GM23338 (cell line): Measurements from ENCODE around the gene C14orf180. TPM values are rescaled to one million over a fixed set of nuclear protein-coding genes. Genes with fewer than 3 reads are reported as not detected.

ENCODE experiments used
- ATAC-seq: fragments of 200-7000 bp; cut with Tn5 transposase; 3 replicates; pipeline ENCODE4 v1.9.1; 2020
- DNase-seq: peaks from one replicate; pipeline ENCODE4 v3.0.0-alpha.2; 2015; ENCODE audit warnings: low spot score
- H2AFZ ChIP-seq: fragments of 200-600 bp; sonication (generic); 2 replicates; pipeline ENCODE4 v1.8.0; 2016; ENCODE audit warnings: antibody characterized with exemption, mild to moderate bottlenecking, moderate library complexity
- H3F3A ChIP-seq: fragments of 200-600 bp; sonication (generic); replicated peaks from 2 replicates; pipeline ENCODE4 v1.8.0; 2017; ENCODE audit warnings: antibody characterized with exemption, mixed run types, low read depth
- H3K27ac ChIP-seq: fragments of 200-600 bp; sonication (generic); 2 replicates; pipeline ENCODE4 v1.6.1; 2016; ENCODE audit warnings: low read depth
- H3K27me3 ChIP-seq: fragments of 200-600 bp; sonication (generic); 2 replicates; pipeline ENCODE4 v1.8.0; 2016; ENCODE audit warnings: mild to moderate bottlenecking, mixed run types, moderate library complexity; ENCODE audit not compliant: insufficient read depth
- H3K36me3 ChIP-seq: fragments of 200-600 bp; sonication (generic); 2 replicates; pipeline ENCODE4 v1.8.0; 2016; ENCODE audit warnings: mild to moderate bottlenecking; ENCODE audit not compliant: insufficient read depth
- H3K4me1 ChIP-seq: fragments of 200-600 bp; sonication (generic); 2 replicates; pipeline ENCODE4 v1.8.0; 2016; ENCODE audit warnings: mild to moderate bottlenecking, moderate library complexity; ENCODE audit not compliant: insufficient read depth
- H3K4me2 ChIP-seq: fragments of 200-600 bp; sonication (generic); 2 replicates; pipeline ENCODE4 v1.7.1; 2017; ENCODE audit warnings: mixed run types
- H3K4me3 ChIP-seq: fragments of 200-600 bp; sonication (generic); 2 replicates; pipeline ENCODE4 v1.6.1; 2016; ENCODE audit warnings: mixed run types
- H3K79me2 ChIP-seq: fragments of 200-600 bp; sonication (generic); replicated peaks from 2 replicates; pipeline ENCODE4 v1.8.0; 2017; ENCODE audit warnings: mild to moderate bottlenecking; ENCODE audit not compliant: insufficient read depth
- H3K9me2 ChIP-seq: fragments of 200-600 bp; sonication (generic); 2 replicates; pipeline ENCODE4 v1.8.0; 2017; ENCODE audit not compliant: insufficient read depth
- H4K20me1 ChIP-seq: fragments of 200-600 bp; sonication (generic); replicated peaks from 2 replicates; pipeline ENCODE4 v1.8.0; 2017; ENCODE audit warnings: mild to moderate bottlenecking; ENCODE audit not compliant: insufficient read depth
- H3K27ac Mint-ChIP-seq: 2 replicates; pipeline ENCODE4 v1.8.0; 2020; ENCODE audit warnings: inconsistent platforms, mild to moderate bottlenecking, moderate library complexity, mixed read lengths
- H3K27me3 Mint-ChIP-seq: 3 replicates; pipeline ENCODE4 v1.8.0; 2022; ENCODE audit warnings: low read depth, mild to moderate bottlenecking, moderate library complexity, mixed read lengths, inconsistent platforms; ENCODE audit not compliant: insufficient read depth, poor library complexity
- H3K36me3 Mint-ChIP-seq: 3 replicates; pipeline ENCODE4 v1.8.0; 2021; ENCODE audit warnings: low read depth, mild to moderate bottlenecking, inconsistent platforms, moderate library complexity, mixed read lengths
- H3K4me1 Mint-ChIP-seq: 3 replicates; pipeline ENCODE4 v1.8.0; 2020; ENCODE audit warnings: mild to moderate bottlenecking, inconsistent platforms, mixed read lengths
- H3K4me3 Mint-ChIP-seq: 3 replicates; pipeline ENCODE4 v1.8.0; 2021; ENCODE audit warnings: moderate library complexity, mild to moderate bottlenecking, inconsistent platforms, mixed read lengths
- H3K9me3 Mint-ChIP-seq: 3 replicates; pipeline ENCODE4 v1.8.0; 2020; ENCODE audit warnings: moderate library complexity, mild to moderate bottlenecking, inconsistent platforms, mixed read lengths
- CREB1 ChIP-seq: fragments of 250-450 bp; sonication (Bioruptor Pico); IDR thresholded peaks from 2 replicates; pipeline ENCODE4 v1.5.0; 2020; ENCODE audit warnings: low read depth, mild to moderate bottlenecking, moderate library complexity
- ETS1 ChIP-seq: IDR thresholded peaks from 2 replicates; pipeline ENCODE4 v1.6.1; 2016; ENCODE audit warnings: antibody characterized with exemption
- EZH2 ChIP-seq: fragments of 200-600 bp; sonication (generic); IDR thresholded peaks from one replicate; pipeline ENCODE4 v1.8.0; 2017; ENCODE audit warnings: antibody characterized with exemption, mild to moderate bottlenecking, low read depth; ENCODE audit not compliant: unreplicated experiment
- EZH2phosphoT487 ChIP-seq: fragments of 200-600 bp; sonication (generic); IDR thresholded peaks from one replicate; pipeline ENCODE4 v1.8.1; 2018; ENCODE audit warnings: antibody characterized with exemption; ENCODE audit not compliant: unreplicated experiment
- JUNB ChIP-seq: IDR thresholded peaks from one replicate; pipeline ENCODE4 v1.6.1; 2016; ENCODE audit warnings: antibody characterized with exemption; ENCODE audit not compliant: unreplicated experiment
- NANOG ChIP-seq: IDR thresholded peaks from 2 replicates; pipeline ENCODE4 v1.6.1; 2016; ENCODE audit warnings: antibody characterized with exemption, borderline replicate concordance
- POLR2AphosphoS5 ChIP-seq: IDR thresholded peaks from 2 replicates; pipeline ENCODE4 v1.6.1; 2016; ENCODE audit warnings: antibody characterized with exemption, low read depth
- STAT1 ChIP-seq: IDR thresholded peaks from one replicate; pipeline ENCODE4 v1.6.1; 2016; ENCODE audit warnings: antibody characterized with exemption; ENCODE audit not compliant: unreplicated experiment
- ZNF114 ChIP-seq: fragments of 250-450 bp; sonication (Bioruptor Pico); IDR thresholded peaks from 2 replicates; pipeline ENCODE4 v1.5.0; 2020; ENCODE audit warnings: mild to moderate bottlenecking, moderate library complexity
- ZNF331 ChIP-seq: fragments of 250-450 bp; sonication (Bioruptor Pico); IDR thresholded peaks from 2 replicates; pipeline ENCODE4 v1.5.0; 2020; ENCODE audit warnings: low read depth, mild to moderate bottlenecking, moderate library complexity
- polyA plus RNA-seq: library from polyadenylated mRNA; unstranded; fragments of >200 nt; fragmentation: Nextera tagmentation; extraction: Ambion mirVana; gene quantifications from 2 replicates; pipeline ENCODE4 v1.2.1, GENCODE V29; 2016
- total RNA-seq: library from RNA; depleted of rRNA; stranded (reverse); fragments of >200 nt; shearing (Covaris generic); gene quantifications from 2 replicates; pipeline ENCODE4 v1.2.3, GENCODE V29; 2014
- TF ChIP-seq, protein P1 (sequence below): IDR thresholded peaks from one replicate; pipeline ENCODE4 v1.6.1; 2018; ENCODE audit warnings: antibody characterized with exemption; ENCODE audit not compliant: unreplicated experiment
- TF ChIP-seq, protein P2 (sequence below): fragments of 250-450 bp; sonication (Bioruptor Pico); IDR thresholded peaks from 2 replicates; pipeline ENCODE4 v1.5.0; 2020; ENCODE audit warnings: mild to moderate bottlenecking, moderate library complexity

The C14orf180 gene
- total and polyA plus RNA-seq, 2 experiments from 2014 or later: not detected

GRCh38 chr14:104547998-104548700, 31.4 kb upstream of the C14orf180 start:
- DNase-seq: no peak
- no peaks in the 10 kb centered on the region for H3K9me2 ChIP-seq
- H4K20me1 ChIP-seq: no peaks in the 10 kb centered on the region
- Mint-ChIP-seq H3K4me3 (no peak overlapping the region), H3K9me3 (no peaks in the 10 kb centered on the region), H3K27me3 (peaks cover 7% of the 10 kb centered on the region), H3K4me1 (peaks cover 14% of the 10 kb centered on the region), H3K36me3 (no peaks in the 10 kb centered on the region), H3K27ac (no peak overlapping the region)
- TF ChIP-seq CREB1 (CRISPR knock-in tag) (no peak), EZH2phosphoT487 (no peak), ZNF114 (CRISPR knock-in tag) (no peak), POLR2AphosphoS5 (no peak), ETS1 (no peak), ZNF331 (CRISPR knock-in tag) (no peak), EZH2 (no peak), JUNB (no peak), STAT1 (no peak), NANOG (no peak)
- TF ChIP-seq, protein P1, sequence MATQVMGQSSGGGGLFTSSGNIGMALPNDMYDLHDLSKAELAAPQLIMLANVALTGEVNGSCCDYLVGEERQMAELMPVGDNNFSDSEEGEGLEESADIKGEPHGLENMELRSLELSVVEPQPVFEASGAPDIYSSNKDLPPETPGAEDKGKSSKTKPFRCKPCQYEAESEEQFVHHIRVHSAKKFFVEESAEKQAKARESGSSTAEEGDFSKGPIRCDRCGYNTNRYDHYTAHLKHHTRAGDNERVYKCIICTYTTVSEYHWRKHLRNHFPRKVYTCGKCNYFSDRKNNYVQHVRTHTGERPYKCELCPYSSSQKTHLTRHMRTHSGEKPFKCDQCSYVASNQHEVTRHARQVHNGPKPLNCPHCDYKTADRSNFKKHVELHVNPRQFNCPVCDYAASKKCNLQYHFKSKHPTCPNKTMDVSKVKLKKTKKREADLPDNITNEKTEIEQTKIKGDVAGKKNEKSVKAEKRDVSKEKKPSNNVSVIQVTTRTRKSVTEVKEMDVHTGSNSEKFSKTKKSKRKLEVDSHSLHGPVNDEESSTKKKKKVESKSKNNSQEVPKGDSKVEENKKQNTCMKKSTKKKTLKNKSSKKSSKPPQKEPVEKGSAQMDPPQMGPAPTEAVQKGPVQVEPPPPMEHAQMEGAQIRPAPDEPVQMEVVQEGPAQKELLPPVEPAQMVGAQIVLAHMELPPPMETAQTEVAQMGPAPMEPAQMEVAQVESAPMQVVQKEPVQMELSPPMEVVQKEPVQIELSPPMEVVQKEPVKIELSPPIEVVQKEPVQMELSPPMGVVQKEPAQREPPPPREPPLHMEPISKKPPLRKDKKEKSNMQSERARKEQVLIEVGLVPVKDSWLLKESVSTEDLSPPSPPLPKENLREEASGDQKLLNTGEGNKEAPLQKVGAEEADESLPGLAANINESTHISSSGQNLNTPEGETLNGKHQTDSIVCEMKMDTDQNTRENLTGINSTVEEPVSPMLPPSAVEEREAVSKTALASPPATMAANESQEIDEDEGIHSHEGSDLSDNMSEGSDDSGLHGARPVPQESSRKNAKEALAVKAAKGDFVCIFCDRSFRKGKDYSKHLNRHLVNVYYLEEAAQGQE: no peak
- TF ChIP-seq, protein P2, sequence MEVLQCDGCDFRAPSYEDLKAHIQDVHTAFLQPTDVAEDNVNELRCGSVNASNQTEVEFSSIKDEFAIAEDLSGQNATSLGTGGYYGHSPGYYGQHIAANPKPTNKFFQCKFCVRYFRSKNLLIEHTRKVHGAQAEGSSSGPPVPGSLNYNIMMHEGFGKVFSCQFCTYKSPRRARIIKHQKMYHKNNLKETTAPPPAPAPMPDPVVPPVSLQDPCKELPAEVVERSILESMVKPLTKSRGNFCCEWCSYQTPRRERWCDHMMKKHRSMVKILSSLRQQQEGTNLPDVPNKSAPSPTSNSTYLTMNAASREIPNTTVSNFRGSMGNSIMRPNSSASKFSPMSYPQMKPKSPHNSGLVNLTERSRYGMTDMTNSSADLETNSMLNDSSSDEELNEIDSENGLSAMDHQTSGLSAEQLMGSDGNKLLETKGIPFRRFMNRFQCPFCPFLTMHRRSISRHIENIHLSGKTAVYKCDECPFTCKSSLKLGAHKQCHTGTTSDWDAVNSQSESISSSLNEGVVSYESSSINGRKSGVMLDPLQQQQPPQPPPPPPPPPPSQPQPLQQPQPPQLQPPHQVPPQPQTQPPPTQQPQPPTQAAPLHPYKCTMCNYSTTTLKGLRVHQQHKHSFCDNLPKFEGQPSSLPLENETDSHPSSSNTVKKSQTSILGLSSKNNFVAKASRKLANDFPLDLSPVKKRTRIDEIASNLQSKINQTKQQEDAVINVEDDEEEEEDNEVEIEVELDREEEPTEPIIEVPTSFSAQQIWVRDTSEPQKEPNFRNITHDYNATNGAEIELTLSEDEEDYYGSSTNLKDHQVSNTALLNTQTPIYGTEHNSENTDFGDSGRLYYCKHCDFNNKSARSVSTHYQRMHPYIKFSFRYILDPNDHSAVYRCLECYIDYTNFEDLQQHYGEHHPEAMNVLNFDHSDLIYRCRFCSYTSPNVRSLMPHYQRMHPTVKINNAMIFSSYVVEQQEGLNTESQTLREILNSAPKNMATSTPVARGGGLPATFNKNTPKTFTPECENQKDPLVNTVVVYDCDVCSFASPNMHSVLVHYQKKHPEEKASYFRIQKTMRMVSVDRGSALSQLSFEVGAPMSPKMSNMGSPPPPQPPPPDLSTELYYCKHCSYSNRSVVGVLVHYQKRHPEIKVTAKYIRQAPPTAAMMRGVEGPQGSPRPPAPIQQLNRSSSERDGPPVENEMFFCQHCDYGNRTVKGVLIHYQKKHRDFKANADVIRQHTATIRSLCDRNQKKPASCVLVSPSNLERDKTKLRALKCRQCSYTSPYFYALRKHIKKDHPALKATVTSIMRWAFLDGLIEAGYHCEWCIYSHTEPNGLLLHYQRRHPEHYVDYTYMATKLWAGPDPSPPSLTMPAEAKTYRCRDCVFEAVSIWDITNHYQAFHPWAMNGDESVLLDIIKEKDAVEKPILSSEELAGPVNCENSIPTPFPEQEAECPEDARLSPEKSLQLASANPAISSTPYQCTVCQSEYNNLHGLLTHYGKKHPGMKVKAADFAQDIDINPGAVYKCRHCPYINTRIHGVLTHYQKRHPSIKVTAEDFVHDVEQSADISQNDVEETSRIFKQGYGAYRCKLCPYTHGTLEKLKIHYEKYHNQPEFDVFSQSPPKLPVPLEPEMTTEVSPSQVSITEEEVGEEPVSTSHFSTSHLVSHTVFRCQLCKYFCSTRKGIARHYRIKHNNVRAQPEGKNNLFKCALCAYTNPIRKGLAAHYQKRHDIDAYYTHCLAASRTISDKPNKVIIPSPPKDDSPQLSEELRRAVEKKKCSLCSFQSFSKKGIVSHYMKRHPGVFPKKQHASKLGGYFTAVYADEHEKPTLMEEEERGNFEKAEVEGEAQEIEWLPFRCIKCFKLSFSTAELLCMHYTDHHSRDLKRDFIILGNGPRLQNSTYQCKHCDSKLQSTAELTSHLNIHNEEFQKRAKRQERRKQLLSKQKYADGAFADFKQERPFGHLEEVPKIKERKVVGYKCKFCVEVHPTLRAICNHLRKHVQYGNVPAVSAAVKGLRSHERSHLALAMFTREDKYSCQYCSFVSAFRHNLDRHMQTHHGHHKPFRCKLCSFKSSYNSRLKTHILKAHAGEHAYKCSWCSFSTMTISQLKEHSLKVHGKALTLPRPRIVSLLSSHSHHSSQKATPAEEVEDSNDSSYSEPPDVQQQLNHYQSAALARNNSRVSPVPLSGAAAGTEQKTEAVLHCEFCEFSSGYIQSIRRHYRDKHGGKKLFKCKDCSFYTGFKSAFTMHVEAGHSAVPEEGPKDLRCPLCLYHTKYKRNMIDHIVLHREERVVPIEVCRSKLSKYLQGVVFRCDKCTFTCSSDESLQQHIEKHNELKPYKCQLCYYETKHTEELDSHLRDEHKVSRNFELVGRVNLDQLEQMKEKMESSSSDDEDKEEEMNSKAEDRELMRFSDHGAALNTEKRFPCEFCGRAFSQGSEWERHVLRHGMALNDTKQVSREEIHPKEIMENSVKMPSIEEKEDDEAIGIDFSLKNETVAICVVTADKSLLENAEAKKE (CRISPR knock-in tag): no peak
- no peak overlapping the region for H3K27ac ChIP-seq
- H3K4me2 ChIP-seq: no peak overlapping the region
- H3F3A ChIP-seq: no peaks in the 10 kb centered on the region
- H3K36me3 ChIP-seq: no peaks in the 10 kb centered on the region
- no peak overlapping the region for H2AFZ ChIP-seq
- no peaks in the 10 kb centered on the region for H3K79me2 ChIP-seq
- ATAC-seq: no peak
- H3K4me3 ChIP-seq: no peak overlapping the region
- no peaks in the 10 kb centered on the region for H3K4me1 ChIP-seq
- H3K27me3 ChIP-seq: no peaks in the 10 kb centered on the region
